ENCODE results near the gene RETNLB.

The RETNLB gene
- long read RNA-seq, donor 1 = 0 reads
- long read RNA-seq, donor 2 = 0 reads
- long read RNA-seq, donor 3 = 0 reads
- long read RNA-seq, donor 4 = 0 reads
- long read RNA-seq, donor 5 = 0 reads
- long read RNA-seq, donor 6 = 0 reads
- long read RNA-seq, donor 7 = 0 reads
- long read RNA-seq, donor 8 = 0 reads

- DNase-seq = no peak
Observed at GRCh38 chr3:108757404-108757982, at the start of gene RETNLB. Gene RETNLB, minus strand, starts transcription at chr3:108757410. Its CDS starts 225 bp downstream, at chr3:108757185.

- no peak for DNase-seq
Observed at GRCh38 chr3:108806316-108806715, 49.1 kb upstream of the RETNLB start.

- no peak for DNase-seq
Observed at GRCh38 chr3:108804966-108805365, 47.8 kb upstream of the RETNLB start.

GRCh38 chr3:108804437-108804836 lies 47.2 kb upstream of the RETNLB start:
- DNase-seq = no peak

GRCh38 chr3:108791473-108791872 lies 34.3 kb upstream of the RETNLB start:
- no peak for DNase-seq

- no peak for DNase-seq
Observed at GRCh38 chr3:108780235-108780634, 23.0 kb upstream of the RETNLB start.

- DNase-seq = no peak
Observed at GRCh38 chr3:108779496-108779895, 22.3 kb upstream of the RETNLB start.

- no peak for DNase-seq
Observed at GRCh38 chr3:108775649-108776048, 18.4 kb upstream of the RETNLB start.

- DNase-seq = no peak
Observed at GRCh38 chr3:108767253-108767652, 10.0 kb upstream of the RETNLB start.

GRCh38 chr3:108755686-108756085 lies 1.5 kb downstream of the RETNLB start:
- DNase-seq = no peak

GRCh38 chr3:108744762-108745161 lies 12.4 kb downstream of the RETNLB start:
- DNase-seq = no peak

GRCh38 chr3:108742929-108743328 lies 14.3 kb downstream of the RETNLB start:
- DNase-seq = no peak

- no peak for DNase-seq
Observed at GRCh38 chr3:108736821-108737220, 20.4 kb downstream of the RETNLB start.

- no peak for DNase-seq
Observed at GRCh38 chr3:108728934-108729333, 28.3 kb downstream of the RETNLB start.

GRCh38 chr3:108728105-108728504 lies 29.1 kb downstream of the RETNLB start:
- DNase-seq = no peak

GRCh38 chr3:108724101-108724500 lies 33.1 kb downstream of the RETNLB start:
- no peak for DNase-seq

GRCh38 chr3:108722724-108723123 lies 34.5 kb downstream of the RETNLB start:
- no peak for DNase-seq

GRCh38 chr3:108719178-108719806 lies 37.9 kb downstream of the RETNLB start:
- no peak for DNase-seq

- no peak for DNase-seq
Observed at GRCh38 chr3:108718454-108718853, 38.8 kb downstream of the RETNLB start.

GRCh38 chr3:108713816-108714215 lies 43.4 kb downstream of the RETNLB start:
- DNase-seq = no peak

GRCh38 chr3:108713009-108713516 lies 44.1 kb downstream of the RETNLB start:
- DNase-seq = no peak

All from right kidney (tissue), 9 donors.